Skeletal muscle satellite cell (primary cell): ENCODE data around the gene NAALADL2.

ENCODE experiments used
- H3K27me3 ChIP-seq: 2 replicates; pipeline ENCODE4 v1.7.0; 2013; ENCODE audit warnings: low read length; ENCODE audit not compliant: control insufficient read depth, insufficient read depth
- H3K36me3 ChIP-seq: 2 replicates; pipeline ENCODE4 v1.7.0; 2013; ENCODE audit warnings: mild to moderate bottlenecking, control low read depth, low read length; ENCODE audit not compliant: insufficient read depth
- H3K4me1 ChIP-seq: 2 replicates; pipeline ENCODE4 v1.7.0; 2013; ENCODE audit warnings: low read length; ENCODE audit not compliant: control insufficient read depth, insufficient read depth
- H3K4me2 ChIP-seq: 2 replicates; pipeline ENCODE4 v1.7.0; 2013; ENCODE audit warnings: mild to moderate bottlenecking, low read length
- H3K4me3 ChIP-seq: 2 replicates; pipeline ENCODE4 v1.7.0; 2013; ENCODE audit warnings: low read length
- H3K9ac ChIP-seq: 2 replicates; pipeline ENCODE4 v1.7.0; 2013; ENCODE audit warnings: mild to moderate bottlenecking, low read depth, low read length, moderate library complexity
- H3K9me3 ChIP-seq: replicated peaks from 2 replicates; pipeline ENCODE4 v1.7.0; 2013; ENCODE audit warnings: mild to moderate bottlenecking, control low read depth, low read length

The NAALADL2 gene

DNA sequence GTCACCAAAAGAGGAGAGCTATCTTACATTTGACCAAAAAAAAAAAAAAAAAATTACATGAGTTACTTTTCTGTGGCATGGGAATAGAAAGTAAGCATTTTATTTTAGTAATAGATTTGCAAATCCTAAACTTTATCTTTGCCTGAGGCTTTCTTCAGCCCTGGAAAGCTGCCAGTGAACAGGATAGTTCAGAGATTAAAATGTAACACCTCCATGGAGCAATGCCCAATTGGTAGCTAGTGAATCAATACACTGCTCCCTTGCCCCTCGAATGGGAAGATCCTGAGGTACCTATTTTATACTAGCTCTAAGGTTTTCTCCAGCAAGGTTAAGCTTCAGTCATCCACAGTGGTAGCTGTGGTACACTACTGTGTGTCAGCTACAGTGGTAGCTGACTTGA lies 867.1 kb downstream of the NAALADL2 start:
- Histone ChIP-seq H3K9me3 (no peaks in the 10 kb centered on the region), H3K9ac (no peak overlapping the region), H3K4me3 (no peak overlapping the region), H3K27me3 (no peaks in the 10 kb centered on the region), H3K36me3 (no peaks in the 10 kb centered on the region), H3K4me1 (no peaks in the 10 kb centered on the region), H3K4me2 (no peak overlapping the region)

- Histone ChIP-seq H3K9ac (no peak overlapping the region), H3K9me3 (no peaks in the 10 kb centered on the region), H3K4me1 (no peaks in the 10 kb centered on the region), H3K4me3 (no peak overlapping the region), H3K27me3 (no peaks in the 10 kb centered on the region), H3K36me3 (no peaks in the 10 kb centered on the region), H3K4me2 (no peak overlapping the region)
Measured at GRCh38 chr3:175728566-175728965, 869.4 kb downstream of the NAALADL2 start.

- H3K9me3 ChIP-seq: no peaks in the 10 kb centered on the region
Measured at GRCh38 chr3:175729466-175729865, 870.3 kb downstream of the NAALADL2 start.

DNA sequence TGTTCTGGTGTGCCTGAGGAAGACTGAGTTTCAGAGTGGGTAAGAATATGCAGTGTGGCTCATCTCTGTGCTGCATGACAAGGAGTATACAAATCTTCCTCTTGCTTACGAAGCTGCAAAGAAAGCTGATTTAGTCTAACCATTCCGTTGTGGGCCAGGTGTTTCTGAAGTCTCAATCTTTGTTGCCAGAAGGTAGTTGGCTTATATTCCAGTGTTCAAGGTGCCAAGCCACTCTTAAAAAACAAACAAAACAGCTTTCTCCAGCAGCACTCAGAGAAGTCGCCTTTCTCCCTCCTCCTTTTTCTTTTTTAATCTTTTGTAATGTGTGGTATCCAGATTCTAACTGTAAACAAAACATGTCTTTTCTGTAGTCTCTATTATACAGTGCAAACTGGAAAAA lies 872.4 kb downstream of the NAALADL2 start:
- H3K9ac ChIP-seq: no peak overlapping the region
- no peaks in the 10 kb centered on the region for H3K9me3 ChIP-seq
- no peak overlapping the region for H3K4me2 ChIP-seq
- H3K4me3 ChIP-seq: no peak overlapping the region
- H3K27me3 ChIP-seq: no peaks in the 10 kb centered on the region
- H3K4me1 ChIP-seq: no peaks in the 10 kb centered on the region
- no peaks in the 10 kb centered on the region for H3K36me3 ChIP-seq

More at GRCh38 chr3:175729466-175729865, 870.3 kb downstream of the NAALADL2 start:
- Histone ChIP-seq H3K9ac (no peak overlapping the region), H3K27me3 (no peaks in the 10 kb centered on the region), H3K36me3 (no peaks in the 10 kb centered on the region), H3K4me1 (no peaks in the 10 kb centered on the region), H3K4me3 (no peak overlapping the region), H3K4me2 (no peak overlapping the region)

GRCh38 chr3:175732017-175732416 lies 872.9 kb downstream of the NAALADL2 start:
- H3K36me3 ChIP-seq: no peaks in the 10 kb centered on the region
- no peaks in the 10 kb centered on the region for H3K4me1 ChIP-seq
- H3K27me3 ChIP-seq: no peaks in the 10 kb centered on the region
- H3K4me3 ChIP-seq: no peak overlapping the region
- no peaks in the 10 kb centered on the region for H3K9me3 ChIP-seq
- no peak overlapping the region for H3K4me2 ChIP-seq
- H3K9ac ChIP-seq: no peak overlapping the region

- H3K27me3 ChIP-seq: no peaks in the 10 kb centered on the region
- no peak overlapping the region for H3K4me2 ChIP-seq
- H3K4me1 ChIP-seq: peaks cover 3% of the 10 kb centered on the region
- H3K36me3 ChIP-seq: no peaks in the 10 kb centered on the region
- no peak overlapping the region for H3K4me3 ChIP-seq
- no peaks in the 10 kb centered on the region for H3K9me3 ChIP-seq
- H3K9ac ChIP-seq: no peak overlapping the region
Measured at GRCh38 chr3:175735866-175736265, 876.7 kb downstream of the NAALADL2 start.

DNA sequence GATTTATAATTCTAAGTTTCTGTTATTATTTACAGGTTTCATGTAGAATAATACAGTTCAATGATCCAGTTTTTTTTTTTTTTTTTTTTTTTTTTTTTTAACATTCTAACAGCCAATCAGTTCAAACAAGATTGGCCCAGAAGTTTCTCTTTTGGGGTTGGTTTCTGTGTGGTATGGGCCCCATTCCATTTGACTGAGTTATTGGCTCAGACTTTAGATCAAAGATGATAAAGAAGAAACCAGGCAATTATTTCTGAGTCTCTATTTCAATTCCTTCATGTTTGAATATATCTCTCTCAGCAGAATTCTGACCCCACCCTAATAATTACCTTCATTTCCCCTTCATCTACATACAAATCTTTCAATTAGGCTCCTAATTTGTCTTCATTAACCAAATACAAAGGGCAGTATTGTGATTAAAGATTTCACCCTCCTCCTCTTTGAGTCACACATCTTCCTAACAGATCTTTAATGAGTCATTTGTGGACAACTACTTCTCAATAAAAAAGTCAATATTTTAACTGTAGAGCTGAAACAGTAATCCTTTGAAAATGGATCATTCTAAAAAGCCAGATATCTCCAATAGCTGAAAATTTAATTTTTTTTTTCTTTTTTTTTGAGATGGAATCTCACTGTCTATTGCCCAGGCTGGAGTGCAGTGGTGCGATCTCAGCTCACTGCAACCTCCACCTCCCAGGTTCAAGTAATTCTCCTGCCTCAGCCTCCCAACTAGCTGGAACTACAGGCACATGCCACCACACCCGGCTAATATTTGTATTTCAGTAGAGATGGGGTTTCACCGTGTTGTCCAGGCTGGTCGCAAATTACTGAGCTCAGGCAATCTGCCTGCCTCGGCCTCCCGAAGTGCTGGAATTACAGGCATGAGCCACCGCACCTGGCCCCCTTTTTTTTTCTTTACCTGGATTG lies 878.8 kb downstream of the NAALADL2 start:
- H3K36me3 ChIP-seq: no peaks in the 10 kb centered on the region
- peaks cover 3% of the 10 kb centered on the region for H3K4me1 ChIP-seq
- H3K27me3 ChIP-seq: no peaks in the 10 kb centered on the region
- no peak overlapping the region for H3K9ac ChIP-seq
- no peak overlapping the region for H3K4me3 ChIP-seq
- H3K4me2 ChIP-seq: no peak overlapping the region
- H3K9me3 ChIP-seq: no peaks in the 10 kb centered on the region

GRCh38 chr3:175741951-175742350 lies 882.8 kb downstream of the NAALADL2 start:
- H3K4me2 ChIP-seq: no peak overlapping the region
- H3K9ac ChIP-seq: no peak overlapping the region
- H3K36me3 ChIP-seq: no peaks in the 10 kb centered on the region
- H3K4me1 ChIP-seq: peaks cover 14% of the 10 kb centered on the region
- H3K27me3 ChIP-seq: no peaks in the 10 kb centered on the region
- no peaks in the 10 kb centered on the region for H3K9me3 ChIP-seq
- H3K4me3 ChIP-seq: no peak overlapping the region

DNA sequence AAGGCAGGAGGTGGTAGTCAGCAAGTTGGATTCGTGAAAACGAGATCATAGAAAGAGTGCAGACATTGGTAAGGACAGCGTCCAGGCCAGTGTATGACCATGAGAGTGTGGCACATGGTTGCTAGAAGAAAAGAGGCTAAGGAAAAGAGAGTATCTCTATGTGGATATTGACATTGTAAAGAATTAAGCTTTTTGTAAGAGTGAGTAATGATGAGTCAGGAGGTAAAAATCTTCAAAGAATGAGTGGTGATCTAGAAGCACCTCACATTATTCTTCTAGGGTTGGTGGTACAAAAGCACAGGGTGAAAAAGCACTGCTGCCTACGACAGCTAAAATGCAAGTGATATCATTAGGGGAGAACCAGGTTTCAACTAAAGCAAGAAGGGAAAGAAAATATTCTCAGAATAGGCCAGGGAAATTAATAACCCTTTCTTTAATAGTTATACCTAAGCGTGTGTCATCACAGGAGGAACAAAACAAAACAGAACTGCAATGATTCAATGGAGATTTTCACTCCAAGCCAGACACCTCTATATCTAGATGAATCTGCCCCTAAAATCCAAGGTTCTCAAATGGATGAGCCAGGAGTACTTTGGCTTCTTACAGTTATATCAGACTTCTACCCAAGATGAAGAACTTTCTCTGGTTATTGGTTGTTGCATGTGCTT lies 884.7 kb downstream of the NAALADL2 start:
- Histone ChIP-seq H3K4me3 (no peak overlapping the region), H3K4me1 (peaks cover 11% of the 10 kb centered on the region), H3K36me3 (no peaks in the 10 kb centered on the region), H3K9ac (no peak overlapping the region), H3K4me2 (peak overlapping the region; percentile 24), H3K27me3 (no peaks in the 10 kb centered on the region), H3K9me3 (no peaks in the 10 kb centered on the region)

- Histone ChIP-seq H3K9me3 (no peaks in the 10 kb centered on the region), H3K4me3 (no peak overlapping the region), H3K9ac (no peak overlapping the region), H3K27me3 (no peaks in the 10 kb centered on the region), H3K36me3 (no peaks in the 10 kb centered on the region), H3K4me2 (no peak overlapping the region), H3K4me1 (peaks cover 11% of the 10 kb centered on the region)
Measured at GRCh38 chr3:175746308-175746707, 887.2 kb downstream of the NAALADL2 start.

GRCh38 chr3:175748087-175748730 lies 889.1 kb downstream of the NAALADL2 start:
- Histone ChIP-seq H3K27me3 (no peaks in the 10 kb centered on the region), H3K36me3 (no peaks in the 10 kb centered on the region), H3K4me3 (no peak overlapping the region), H3K9me3 (no peaks in the 10 kb centered on the region), H3K4me2 (no peak overlapping the region), H3K9ac (no peak overlapping the region), H3K4me1 (peaks cover 11% of the 10 kb centered on the region)
